Stimulated activated naive CD4-positive, alpha-beta T cell (primary cell): ENCODE data around the gene RAD9A.
"Not testable (repeated sequence)": the region's sequence is repeated elsewhere in the genome, so short reads cannot be mapped to it uniquely, and the experiment has no call there.

ENCODE experiments used
- DNase-seq, 6 experiments: peaks; one replicate each; lab custom pipeline; 2025; lab: John Stamatoyannopoulos, UW

RAD9A gene

DNA sequence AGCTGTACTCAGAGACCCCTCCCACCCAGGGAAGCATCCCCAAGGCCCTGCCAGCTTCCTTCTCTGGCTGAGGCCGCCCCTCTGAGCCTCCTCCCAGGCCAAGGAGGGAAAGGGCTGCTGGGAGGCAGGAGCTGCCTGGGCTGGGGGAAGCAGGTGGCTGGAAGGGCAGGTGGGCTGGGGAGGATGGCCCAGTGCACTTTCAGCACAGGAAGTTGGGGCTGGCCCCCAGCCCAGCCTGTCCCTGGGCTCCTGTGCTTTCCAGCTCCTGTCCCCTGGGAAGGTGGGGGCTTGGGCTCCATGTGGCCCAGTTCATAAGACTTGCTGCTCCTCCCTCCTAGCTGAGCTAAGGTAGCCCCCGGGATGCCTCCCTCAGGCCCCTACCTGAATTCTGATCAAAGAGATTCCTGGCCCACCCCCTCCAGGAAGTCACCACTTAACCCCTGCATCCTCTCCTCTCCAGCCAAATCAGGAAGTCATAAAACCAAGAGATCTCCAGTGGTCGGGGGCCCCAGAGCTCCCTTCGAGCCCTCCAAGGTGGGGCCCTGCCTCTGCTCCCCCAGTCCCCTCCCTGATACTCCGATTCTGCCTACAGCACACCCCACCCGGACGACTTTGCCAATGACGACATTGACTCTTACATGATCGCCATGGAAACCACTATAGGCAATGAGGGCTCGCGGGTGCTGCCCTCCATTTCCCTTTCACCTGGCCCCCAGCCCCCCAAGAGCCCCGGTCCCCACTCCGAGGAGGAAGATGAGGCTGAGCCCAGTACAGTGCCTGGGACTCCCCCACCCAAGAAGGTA lies 5.0 kb downstream of the RAD9A start:
- peak in 1 of 6 experiments; percentile 31 for DNase-seq

DNA sequence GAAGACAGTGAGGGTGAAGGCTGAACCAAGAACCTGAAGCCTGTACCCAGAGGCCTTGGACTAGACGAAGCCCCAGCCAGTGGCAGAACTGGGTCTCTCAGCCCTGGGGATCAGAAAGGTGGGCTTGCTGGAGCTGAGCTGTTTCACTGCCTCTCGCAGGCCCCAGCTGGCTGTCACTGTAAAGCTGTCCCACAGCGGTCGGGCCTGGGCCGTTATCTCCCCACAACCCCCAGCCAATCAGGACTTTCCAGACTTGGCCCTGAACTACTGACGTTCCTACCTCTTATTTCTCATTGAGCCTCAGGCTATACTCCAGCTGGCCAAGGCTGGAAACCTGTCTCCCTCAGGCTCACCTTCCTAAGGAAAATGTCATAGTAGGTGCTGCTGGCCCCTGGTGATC lies 5.8 kb downstream of the RAD9A start:
- no peak for DNase-seq

DNA sequence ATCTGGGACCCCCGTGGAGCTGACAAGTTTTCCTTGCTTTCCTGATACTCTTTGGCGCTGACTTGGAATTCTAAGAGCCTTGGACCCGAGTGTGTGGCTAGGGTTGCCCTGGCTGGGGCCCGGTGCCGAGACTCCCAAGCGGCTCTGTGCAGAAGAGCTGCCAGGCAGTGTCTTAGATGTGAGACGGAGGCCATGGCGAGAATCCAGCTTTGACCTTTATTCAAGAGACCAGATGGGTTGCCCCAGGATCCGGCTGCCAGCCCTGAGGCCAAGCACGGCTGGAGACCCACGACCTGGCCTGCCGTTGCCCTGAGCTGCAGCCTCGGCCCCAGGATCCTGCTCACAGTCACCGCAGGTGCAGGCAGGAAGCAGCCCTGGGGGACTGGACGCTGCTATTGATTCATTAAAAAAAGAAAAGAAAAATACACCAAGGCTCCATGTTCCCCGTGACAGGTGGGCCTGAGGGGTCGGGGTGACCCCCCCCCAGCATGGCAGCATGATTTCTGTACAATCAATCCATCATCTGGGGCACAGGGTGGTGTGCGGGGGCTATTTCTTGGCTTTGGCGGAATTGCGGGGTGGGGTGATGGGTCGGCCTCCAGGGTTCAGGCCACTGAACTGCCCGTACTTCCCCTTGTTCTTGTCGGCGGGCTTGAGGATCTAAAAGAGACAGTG lies 6.3 kb downstream of the RAD9A start:
- DNase-seq: no peak

DNA sequence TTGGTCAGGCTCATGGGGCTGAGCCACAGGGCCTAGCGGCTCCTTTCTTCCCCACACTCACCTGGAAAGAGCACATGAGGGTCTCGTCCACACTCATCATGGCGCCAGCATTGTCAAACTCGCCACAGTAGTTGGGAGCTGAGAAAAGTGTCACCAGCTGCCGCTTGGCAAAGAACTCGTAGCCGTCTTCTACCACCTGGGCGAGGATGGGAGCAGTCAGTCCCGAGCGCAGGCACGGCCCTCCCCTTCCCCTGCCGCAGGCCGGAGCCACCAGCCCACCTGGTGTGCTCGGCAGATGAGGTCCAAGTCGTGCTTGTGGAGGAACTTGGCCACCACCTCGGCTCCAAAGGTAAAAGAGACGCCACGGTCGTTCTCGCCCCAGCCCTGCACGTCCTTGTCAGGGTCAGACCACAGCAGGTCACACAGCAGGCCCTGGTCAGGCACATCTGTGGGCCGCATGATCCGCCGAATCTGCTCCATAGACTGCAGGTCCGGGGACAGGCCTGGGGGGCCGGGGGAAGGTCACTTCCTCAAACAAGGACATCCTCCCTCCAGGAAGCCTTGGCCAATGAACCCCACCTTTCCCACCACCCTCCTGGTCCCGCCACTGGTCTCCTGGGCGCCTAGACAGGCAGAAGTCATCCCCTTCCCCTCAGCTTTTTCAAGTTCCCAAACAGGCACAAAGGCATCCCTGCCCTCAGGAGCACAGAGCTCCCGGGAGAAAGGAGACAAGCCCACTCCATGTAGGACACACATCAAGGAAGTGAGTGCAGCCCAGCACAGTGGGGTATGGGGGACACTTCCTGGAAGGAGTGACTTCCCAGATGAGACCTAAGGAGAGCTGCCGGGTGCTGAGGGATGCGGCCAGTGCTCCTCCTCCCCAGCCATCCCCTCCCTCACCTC lies 7.1 kb downstream of the RAD9A start:
- no peak for DNase-seq

DNA sequence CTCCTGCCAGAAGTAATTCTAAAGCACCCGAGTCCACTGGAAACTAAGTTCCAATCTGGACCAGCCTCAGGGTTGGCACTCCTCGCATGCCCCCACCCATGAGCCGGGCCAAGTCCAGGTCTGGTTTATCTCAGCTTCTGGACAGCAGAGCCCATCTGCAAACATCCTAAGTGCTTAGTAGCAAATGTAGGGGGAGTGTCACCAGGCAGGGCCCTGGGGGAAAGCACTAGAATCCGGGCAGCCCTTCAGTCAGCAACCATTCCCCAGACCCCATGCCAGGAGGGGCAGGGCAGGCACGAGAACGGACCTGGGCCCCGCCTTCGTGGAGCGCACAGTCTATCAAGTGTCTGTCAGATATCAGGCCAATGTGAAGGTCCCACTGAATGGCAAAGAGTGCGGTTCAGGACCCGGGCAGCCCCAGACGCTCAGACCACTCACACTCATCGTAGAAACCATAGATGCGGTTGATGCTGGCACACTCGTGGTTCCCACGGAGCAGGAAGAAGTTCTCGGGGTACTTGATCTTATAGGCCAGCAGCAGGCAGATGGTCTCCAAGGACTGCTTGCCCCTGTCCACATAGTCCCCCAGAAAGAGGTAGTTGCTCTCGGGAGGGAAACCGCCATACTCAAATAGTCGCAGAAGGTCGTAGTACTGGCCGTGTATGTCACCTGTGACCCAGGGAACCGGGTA lies 8.6 kb downstream of the RAD9A start:
- no peak for DNase-seq

DNA sequence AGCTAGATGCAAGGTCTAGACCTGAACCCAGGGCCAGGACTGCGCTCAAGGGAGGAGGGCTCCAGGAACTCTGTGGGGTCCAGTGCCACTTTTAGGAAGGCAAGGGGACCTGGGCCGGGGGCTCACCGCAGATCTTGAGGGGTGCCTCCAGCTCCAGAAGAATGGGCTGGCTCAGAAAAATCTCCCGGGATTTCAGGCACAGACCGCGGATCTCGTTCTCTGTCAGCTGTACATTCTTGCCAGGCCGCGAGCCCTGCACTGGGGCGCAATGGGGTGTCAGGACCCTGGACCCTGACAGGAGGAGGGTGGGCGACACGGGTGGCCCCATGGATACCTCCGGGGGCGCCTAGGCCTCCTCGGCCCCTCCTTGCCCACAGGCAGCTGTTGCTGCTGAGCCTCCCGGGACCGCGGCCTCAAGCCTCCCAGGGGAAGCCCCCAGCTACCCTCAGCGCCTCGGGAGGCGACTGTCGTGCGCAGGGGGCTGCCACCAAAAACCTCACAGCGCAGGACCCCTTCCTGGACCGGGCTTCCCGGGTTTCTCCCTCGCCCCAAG lies 9.2 kb downstream of the RAD9A start:
- DNase-seq: peak in 1 of 6 experiments; percentile 39

DNA sequence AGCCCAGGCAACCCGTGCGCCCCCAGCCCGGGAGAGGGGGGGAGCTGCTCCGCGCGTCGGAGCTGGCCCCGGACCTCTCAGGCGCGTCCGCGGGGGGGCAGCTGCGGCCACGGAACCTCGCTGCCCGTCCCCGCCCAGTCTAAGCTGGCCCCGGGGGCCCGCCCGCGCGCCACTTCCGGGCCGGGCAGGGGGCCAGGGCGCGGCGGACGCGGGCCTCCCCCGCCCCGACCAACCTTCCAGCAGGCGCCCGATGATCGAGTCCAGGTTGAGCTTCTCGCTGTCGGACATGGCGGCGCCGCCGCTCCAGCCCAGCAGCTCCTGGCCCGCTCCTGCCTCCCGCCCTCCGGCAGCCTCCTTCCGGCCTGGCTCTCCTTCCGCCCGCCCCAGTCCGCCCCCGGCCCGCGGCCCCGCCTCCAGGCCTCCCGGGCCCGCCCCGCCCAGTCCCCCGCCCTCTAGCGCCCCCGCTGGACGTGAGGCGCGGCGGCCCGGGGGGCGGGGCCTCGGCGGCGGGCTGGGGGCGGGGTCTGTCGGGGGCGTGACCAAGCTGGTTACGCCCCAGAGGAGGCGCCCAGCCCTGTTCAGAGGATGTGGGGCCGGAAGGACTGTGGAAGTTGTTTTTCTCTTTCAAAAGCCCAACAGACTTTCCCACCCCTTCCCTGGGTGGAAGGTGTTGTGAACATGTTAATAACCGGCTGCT lies 9.9 kb downstream of the RAD9A start, which contains the start of gene PPP1CA:
Gene PPP1CA, minus strand, starts transcription at position 364 of the 697 bp plus-strand sequence. Its CDS starts 76 bp downstream, at position 288.
- DNase-seq: peak; percentile 89 to 96 (median 94)

DNA sequence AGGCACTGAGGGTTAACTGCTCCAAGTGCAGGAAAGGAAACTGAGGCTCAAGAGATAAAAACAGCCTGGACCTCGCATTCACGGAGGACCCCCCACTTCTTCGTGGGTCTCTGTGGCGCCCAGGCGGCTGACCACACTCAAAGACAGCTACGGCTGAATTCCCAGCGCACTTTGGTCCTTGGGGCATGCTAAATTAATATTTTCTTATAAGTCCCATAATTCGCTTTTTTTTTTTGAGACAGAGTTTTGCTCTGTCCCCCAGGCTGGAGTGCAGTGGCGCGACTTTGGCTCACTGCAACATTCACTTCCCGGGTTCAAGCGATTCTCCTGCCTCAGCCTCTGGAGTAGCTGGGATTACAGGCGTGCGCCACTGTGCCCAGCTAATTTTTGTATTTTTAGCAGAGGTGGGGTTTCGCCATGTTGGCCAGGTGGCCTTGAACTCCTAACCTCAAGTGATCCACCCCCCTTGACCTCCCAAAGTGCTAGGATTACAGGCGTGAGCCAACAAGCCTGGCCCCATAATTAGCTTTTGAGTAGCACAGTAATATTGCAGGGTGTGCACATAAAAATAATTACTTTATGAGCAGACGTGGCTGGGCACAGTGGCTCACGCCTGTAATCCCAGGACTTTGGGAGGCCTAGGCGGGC lies 10.5 kb downstream of the RAD9A start:
- not testable (repeated sequence) for DNase-seq

DNA sequence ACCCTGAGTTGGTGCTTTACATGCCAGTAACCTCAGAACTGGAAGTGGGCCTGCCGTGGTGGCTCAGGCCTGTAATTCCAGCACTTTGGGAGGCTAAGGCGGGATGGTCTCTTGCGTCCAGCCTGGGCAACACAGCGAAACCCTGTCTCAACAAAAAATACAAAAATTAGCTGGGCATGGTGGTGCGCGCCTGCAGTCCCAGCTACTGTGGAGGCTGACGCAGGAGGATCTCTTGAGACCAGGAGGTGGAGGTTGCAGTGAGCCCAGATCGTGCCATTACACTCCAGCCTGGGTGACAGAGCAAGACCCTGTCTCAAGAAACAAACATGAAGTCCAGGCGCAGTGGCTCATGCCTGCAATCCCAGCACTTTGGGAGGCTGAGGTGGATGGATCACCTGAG lies 11.3 kb downstream of the RAD9A start:
- DNase-seq: not testable (repeated sequence)

DNA sequence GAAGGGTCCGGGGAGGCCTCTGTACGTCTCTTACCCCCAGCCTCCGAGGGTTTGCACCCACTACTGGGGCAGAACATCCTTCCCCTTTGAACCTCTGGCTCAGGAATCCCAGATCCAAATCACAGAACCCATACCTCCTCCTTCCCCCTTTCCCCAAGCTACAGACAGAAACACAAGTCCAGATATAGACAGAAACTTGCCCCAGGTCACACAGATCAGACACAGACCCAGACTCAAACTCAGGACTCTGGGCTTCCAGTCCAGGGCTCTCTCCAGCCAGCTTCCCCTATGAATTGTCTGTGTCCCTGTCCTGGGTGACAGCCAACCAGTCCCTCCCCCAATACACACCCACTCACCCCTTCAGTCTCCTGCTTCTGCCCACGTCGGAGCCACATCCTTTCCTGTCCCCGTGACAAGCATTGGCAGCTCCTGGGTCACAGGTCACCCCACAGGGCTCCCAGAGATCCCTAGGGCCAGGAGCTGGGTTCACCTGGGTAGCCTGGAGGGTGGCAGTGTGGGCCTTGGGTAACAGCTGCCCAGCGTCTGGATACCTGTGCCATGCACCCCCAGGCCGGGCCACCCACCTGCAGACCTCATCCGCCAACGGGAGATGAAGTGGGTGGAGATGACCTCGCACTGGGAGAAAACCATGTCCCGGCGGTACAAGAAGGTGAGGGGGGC lies 12.9 kb downstream of the RAD9A start:
- peak; percentile 20 to 44 (median 38) for DNase-seq

DNA sequence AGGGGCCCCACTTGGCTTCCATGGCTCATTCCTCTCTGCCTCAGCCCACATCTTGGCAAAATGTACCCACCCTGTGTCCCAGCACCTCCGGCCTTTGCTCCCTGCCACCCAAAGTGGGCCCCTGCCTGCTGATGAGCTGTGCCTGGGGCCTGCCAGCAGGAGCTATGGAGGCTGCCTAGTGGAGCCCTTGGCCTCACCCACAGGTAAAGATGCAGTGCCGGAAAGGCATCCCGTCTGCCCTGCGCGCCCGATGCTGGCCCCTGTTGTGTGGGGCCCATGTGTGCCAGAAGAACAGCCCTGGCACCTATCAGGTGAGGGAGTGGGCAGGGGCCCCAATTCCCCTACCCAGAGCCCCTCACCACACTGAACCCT lies 13.4 kb downstream of the RAD9A start:
- peak in 2 of 6 experiments; percentile 37 to 41 for DNase-seq

DNA sequence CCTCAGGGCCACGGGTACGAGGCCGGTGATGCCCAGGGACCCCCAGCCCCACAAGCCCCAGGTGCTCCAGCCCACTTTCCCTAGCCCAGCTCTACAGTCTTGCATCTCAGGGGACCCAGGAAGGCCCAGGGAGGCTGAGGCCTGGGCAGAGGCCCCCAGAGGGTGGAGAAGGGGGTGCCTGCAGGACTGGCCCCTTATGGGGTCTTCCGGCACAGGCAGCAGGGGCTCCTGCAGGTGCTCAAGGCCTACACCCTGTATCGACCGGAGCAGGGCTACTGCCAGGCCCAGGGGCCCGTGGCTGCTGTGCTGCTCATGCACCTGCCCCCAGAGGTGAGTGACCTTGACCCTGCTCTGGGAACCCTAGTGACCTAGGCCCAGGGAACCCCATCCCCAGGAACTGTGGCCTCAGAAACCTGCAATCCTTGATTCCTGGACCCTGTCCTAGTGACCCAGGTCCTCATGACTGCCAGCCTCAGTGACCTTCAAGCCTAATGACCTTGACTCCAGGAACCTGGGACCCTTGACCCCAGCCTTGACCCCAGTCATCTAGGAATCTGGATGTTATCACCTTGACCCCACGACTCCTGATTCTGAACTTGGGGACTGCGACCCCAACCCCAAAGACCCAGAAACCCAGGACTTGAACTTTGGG lies 14.0 kb downstream of the RAD9A start:
- DNase-seq: no peak

DNA sequence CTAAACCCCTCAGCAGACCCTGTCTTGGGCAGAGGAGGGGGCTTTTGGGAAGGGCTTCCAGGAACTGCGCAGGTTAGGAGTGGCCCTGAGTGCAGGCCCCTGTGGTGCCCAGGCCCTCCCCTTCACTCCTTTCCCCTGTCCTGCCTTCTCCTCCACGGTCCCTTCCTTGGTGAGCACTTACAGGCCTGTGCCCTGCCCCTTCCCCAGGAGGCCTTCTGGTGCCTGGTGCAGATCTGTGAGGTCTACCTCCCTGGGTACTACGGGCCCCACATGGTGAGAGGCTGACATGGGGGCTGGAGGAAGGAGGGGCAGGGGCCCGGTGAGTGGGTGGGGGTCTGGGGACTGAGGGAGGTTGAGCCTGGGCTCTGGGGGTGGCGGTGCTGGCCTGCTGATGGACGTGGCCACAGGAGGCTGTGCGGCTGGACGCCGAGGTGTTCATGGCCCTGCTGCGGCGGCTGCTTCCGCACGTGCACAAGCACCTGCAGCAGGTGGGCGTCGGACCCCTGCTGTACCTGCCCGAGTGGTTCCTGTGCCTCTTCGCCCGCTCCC lies 14.7 kb downstream of the RAD9A start:
- DNase-seq: no peak

DNA sequence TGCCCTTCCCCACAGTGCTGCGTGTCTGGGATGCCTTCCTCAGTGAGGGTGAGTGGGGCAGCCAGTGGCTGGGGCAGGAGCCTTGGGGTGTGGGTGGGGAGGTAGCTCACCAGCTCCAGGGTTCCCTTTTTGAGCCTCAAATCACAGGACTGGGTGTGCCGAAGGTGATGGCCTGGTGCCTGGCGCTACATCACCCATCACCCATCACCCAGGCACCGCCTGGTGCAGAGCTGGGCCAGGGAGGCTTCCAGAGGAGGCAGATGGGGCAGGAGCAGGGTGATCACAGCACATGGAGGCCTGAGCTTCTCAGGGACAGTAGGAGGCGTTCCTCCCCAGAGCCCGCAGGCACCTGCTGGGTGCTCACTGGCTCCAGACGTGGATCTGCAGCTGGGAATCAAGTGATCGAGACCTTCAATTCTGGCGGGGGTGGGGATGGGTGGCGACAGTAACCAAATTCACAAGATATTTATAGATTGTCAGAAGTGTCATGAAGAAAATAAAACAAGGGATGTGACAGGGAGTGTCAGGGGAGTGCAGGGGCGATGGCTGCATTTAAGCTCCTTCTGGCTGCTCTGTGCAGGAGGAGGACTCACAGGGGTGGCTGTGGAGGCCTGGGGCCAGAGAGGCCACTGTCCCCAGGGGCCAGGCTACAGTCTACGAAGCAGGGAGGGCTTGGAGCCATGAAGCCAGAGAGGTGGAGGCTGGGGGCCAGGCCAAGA lies 15.3 kb downstream of the RAD9A start:
- peak in 5 of 6 experiments; percentile 25 to 37 (median 33) for DNase-seq

DNA sequence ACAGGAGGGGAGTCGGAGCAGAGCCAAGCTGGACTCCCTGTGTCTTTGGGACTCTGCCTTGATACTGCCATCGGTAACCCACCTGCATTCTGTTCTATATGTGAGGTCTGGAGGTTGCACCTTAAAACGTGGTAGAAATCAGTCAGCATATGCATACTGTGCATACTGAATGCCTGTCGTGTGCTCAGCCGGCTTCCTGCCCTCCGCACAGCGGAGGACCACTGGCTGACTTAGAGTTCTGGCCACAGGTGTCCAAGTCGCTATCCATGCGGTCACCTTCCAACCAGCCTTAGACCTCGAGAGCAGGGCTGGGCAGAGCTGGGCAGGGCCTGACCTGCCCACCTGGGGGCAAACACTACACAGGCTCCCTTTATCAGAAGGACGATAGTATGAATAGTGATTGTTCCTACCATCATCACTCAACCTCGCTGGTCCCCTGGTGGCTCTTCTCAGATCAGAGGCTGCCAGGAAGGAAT lies 15.9 kb downstream of the RAD9A start:
- no peak for DNase-seq

DNA sequence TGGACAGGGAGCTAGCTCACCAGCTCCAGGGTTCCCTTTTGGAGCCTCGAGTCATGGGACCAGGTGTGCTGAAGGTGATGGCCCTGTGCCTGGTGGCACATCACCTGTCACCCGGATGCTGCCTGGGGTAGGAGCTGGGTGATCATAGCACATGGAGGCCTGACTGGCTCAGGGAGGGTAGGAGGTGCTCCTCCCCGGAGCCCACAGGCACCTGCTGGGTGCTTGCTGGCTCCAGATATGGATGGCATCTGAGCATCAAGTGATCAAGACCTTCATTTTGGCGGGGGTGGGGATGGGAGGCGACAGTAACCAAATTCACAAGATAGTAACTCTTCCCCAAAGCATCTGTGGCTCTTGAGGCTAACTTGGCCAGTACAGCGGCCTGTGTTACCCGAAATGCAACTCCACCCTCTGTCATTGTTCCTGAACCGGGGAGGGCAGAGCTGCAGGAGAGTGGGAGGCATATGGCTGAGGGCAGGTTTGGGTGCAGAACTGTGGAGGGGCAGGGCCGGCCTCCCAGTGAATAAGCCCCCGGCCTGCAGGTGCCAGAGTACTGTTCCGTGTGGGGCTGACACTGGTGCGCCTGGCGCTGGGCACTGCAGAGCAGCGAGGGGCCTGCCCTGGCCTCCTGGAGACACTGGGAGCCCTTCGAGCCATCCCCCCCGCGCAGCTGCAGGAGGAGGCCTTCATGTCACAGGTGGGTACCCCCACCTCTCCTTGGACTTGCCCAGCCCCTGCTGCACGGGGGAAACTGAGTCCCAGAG lies 16.8 kb downstream of the RAD9A start:
- peak in 3 of 6 experiments; percentile 16 to 53 (median 22) for DNase-seq

DNA sequence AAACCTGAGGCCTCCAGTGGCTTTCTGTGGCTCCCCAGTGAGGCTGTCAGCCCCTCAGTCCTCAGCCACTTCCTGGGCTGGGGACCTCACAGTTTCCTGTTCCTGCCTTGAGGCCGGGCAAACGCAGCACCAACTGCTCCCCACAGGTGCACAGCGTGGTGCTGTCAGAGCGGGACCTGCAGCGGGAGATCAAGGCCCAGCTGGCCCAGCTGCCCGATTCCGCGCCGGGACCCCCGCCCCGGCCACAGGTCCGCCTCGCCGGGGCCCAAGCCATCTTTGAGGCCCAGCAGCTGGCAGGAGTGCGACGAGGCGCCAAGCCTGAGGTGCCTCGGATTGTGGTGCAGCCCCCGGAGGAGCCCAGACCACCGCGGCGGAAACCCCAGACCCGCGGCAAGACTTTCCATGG lies 17.5 kb downstream of the RAD9A start:
- peak; percentile 43 to 78 (median 64) for DNase-seq
